ENCODE data around the gene AP2B1.
A peak's percentile ranks its signal among the peaks of the same experiment; 100 is the strongest.
"Not testable (repeated sequence)": the region's sequence is repeated elsewhere in the genome, so short reads cannot be mapped to it uniquely, and the experiment has no call there.

Gene AP2B1

DNA sequence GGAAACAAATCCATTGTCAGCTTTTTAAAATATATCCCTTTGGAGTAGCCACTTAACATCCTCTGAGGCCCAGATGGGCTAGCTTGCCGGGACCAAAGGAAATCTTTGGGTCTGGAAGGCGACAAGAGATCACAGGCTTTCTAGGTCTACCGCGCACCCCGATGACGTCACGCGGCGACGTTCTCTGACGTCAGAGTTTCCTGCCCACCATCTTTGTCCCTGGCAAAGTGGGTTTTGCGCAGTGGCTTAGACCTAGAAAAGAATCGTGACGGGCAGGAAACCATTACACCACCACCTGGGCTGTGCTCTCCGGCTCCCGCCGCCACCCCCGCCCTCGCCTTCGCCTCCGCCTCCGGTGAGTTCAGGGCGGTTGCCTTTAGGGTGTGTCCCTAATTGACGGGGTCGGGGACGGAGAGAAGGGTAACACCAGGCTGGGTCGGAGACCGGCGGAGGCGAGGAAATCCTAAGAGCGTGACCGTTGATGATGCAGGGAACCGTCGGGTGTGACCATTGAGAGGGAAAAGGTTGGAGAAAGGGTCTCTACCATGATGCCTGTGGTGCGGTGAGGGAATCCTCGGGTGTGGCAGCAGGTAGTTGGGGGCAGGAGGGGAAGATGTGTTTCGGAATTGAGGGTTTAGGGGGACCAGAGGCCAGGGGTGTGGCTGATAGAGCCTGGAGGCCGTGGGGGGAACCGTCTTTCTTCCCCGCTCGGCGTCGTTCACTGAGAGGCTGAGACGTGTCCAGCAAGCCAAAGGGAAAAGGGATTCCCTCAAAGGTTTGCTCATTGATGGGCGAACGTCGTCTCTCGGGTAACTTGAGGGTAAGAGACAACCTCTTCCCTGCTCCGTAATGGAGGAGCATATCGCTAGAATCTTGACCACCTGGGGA is at the start of gene AP2B1:
AP2B1 (plus strand) TSS at position 249 of the 888 bp plus-strand sequence. CDS start 6,709 bp downstream, outside the sequence.
- peak; percentile 49 for FAIRE-seq

GRCh38 chr17:35537601-35538141 is 49.5 kb upstream of the AP2B1 start, which contains the start of gene SLFN12L:
Gene SLFN12L (minus strand): TSS chr17:35537678. CDS start chr17:35522364, 15,314 bp downstream.
- no peak for FAIRE-seq

GRCh38 chr17:35539659-35540026 is 47.5 kb upstream of the AP2B1 start:
- no peak for FAIRE-seq

GRCh38 chr17:35540589-35541404 is 46.3 kb upstream of the AP2B1 start:
- FAIRE-seq = no peak

GRCh38 chr17:35541434-35541833 is 45.7 kb upstream of the AP2B1 start:
- FAIRE-seq = no peak

DNA sequence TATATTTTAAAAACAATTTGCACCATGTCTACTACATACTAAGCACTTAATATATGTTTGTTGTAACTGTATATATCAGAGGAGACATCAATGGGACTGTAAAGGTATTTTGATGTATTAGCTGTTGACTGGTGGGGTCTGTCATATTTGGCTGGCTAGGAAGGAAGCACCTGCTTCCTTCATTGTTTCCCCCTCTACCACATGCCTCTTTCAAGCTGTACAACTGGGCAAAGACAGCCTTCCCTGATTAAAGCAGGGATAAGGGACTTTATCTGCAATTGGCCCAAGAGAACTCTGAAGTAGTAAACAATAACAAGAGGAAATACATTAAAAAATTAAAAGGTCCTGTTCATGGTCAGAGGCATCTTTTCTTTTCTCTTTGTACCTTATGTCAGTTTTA is 44.1 kb upstream of the AP2B1 start:
- FAIRE-seq = no peak

DNA sequence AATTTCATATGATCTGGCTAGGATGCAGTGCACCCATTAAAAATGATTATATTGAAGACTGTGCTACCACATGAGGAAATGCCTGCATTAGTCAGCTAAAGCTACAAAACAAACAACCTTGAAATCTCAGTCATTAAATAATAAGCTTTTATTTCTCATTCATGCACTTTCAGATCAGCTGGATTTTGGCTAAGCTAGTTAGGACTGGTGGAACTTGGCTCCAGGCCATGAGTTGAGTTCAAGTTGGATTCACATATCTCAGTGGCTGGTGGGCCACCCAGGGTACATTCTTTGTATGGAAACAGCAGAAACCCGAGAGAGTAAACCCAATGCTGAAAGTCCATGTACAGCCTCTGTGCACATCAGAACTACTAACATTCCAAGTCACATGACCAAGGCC is 43.3 kb upstream of the AP2B1 start:
- no peak for FAIRE-seq

DNA sequence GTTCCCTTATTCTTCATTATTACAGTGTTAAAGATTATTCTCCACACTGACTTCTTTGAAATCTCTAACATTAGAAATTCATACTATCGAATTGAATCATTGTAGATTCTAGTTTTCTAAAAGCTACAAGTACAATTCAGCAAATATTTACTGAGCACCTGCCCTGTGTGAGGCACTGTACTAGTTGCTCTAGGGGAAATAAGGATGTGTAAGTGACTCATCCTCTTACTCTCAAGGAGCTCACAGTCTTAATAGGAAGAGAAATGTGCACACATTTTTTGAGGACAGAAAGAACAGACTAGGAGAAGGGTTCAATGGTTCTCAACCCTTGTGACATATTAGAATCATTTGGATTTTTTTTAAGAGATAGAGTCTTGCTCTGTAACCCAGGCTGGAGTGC is 42.0 kb upstream of the AP2B1 start:
- FAIRE-seq = no peak

GRCh38 chr17:35546487-35546886 is 40.6 kb upstream of the AP2B1 start:
- no peak for FAIRE-seq

DNA sequence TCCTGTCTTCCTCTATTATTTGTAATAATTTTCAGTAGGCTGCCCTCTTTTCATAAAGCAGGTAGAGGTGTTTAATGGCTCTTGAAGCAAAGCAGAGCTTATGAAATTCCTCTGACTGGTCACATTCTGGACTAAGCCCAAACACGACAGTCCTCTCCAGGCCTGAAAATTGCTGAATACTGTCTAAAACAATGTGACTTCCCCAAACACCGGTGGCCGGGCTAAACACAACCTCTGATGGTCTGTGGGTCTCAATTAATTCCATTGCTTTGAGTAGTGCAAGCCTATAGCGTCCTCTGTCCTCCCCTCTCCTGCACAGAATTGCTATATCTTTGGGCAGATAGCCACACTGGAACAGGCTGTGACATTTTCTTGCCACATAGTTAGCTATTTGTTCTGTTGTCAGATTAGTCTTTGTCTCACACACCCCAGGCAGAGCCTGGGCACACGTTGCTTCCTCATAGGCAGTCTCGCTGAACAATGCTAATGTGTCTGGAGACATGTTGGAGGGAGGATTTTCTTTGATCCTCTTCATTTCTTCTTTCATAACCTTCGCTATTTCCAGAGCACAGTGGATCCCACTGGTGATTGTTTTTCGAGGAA is 38.8 kb upstream of the AP2B1 start:
- no peak for FAIRE-seq

DNA sequence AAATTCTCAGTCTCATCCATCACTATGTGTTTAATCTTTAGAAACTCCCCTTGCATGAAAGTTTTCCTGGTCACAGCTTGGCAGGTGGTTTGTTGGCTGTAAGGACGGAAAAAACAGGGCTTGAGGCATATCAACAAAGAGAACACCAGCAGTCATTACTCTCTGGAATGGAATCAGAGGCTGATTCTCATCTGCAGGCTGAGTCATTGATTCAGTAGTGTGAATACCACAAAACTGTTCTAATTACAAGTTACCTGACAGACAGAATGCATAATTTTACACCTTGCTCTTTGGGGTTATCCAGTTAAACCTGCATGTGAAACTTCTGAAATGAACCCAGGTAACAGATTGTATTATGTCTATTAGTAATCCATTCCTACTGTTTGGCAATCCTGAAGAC is 38.1 kb upstream of the AP2B1 start:
- FAIRE-seq = no peak

GRCh38 chr17:35553310-35553709 is 33.8 kb upstream of the AP2B1 start:
- FAIRE-seq = no peak

GRCh38 chr17:35554668-35555067 is 32.5 kb upstream of the AP2B1 start:
- FAIRE-seq = no peak

DNA sequence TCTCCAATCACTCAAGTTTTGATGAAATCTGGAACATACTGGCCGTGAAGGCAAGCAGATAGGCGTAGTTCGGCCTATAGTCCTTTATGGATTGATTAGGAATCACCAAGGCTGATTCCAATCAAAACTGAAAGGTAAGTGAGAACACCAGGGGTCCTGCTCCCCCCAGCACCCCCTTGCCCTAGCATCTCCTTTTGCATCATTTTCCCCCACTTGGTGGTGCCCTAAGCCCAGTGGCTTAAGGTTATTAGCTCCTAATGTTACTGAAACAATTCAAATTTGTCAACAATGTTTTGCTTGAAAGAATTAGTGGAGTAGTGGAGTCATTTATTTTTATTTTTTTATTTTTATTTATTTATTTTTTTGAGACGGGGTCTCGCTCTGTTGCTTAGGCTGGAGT is 31.4 kb upstream of the AP2B1 start:
- FAIRE-seq = no peak

GRCh38 chr17:35557353-35557752 is 29.8 kb upstream of the AP2B1 start:
- no peak for FAIRE-seq

GRCh38 chr17:35559495-35560210 is 27.5 kb upstream of the AP2B1 start:
- FAIRE-seq = no peak

DNA sequence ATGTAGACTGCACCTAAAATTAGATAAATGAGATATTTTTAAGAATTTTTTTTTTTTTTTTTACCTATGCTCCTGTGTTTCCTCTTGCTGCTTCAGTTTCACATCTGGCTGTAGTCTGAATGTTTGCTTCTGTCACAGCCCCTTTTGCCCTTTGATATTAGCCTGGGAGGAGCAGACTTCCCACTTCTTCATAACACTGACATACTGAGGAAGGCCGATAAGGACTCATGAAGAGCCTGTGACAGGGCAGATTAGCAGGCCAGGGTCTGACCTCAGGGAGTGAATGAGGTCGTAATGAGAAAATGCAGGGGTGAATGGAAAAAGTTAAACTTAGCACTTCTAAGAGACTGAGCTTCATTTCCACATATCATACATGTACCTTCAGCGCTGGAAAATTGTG is 26.4 kb upstream of the AP2B1 start, which contains the start of gene SLFN14:
SLFN14 (minus strand) TSS at position 117 of the 400 bp plus-strand sequence. CDS start 2,757 bp downstream, outside the sequence.
- no peak for FAIRE-seq

GRCh38 chr17:35563181-35563580 is 23.9 kb upstream of the AP2B1 start:
- FAIRE-seq = not testable (repeated sequence)

DNA sequence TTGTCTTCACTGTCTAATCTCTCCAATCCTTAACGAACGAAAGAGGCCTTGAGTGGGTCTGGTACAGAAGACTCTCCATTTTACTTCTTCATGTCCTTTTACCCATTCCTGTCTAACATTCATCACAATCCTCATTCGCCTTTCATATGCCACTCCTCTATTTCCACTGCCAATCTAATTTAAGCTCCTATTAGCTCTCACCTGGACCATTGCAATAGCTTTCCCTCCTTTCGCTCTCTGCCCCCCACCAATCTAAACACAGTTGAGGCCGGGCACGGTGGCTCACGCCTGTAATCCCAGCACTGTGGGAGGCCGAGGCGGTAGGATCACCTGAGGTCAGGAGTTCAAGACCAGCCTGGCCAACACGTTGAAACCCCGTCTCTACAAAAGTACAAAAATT is 20.2 kb upstream of the AP2B1 start:
- FAIRE-seq = no peak

DNA sequence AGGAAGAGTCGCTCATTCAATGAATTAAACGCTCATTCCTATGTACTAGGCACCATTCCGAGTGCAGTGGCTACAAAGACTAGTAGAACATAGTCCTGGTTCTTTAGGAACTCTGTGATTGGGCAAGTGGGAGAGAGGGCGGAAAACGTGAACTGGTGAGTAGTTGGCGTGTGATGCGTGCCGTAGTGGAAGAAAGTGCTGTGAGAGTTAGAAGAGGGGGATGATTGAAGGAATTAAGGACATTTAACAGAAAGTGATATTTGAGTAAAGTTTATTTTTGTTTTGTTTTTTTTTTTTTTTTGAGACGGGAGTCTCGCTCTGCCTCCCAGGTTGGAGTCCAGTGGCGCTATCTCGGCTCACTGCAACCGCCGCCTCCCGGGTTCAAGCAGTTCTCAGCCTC is 18.6 kb upstream of the AP2B1 start:
- FAIRE-seq = no peak

GRCh38 chr17:35569405-35569804 is 17.7 kb upstream of the AP2B1 start:
- FAIRE-seq = no peak

DNA sequence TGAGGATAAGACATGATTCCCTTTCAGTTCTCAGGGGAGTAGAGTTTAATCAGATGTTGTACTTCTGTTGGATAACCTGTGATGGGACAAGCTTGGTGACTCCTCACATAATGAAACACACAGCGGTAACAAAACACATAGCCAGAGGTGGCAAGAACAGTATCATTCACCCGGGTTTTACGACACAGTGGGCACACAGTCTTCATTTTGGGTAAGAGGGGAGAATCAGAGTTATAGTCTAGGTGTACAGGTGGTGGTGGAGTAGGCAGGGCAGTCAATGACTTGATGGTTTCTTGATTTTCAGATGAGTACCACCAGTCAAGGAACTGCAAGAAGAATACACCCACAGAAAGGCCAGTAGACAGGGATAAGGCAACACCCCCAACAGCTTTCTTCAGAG is 11.4 kb upstream of the AP2B1 start:
- no peak for FAIRE-seq

Data from TTC549 (cell line).